ENCODE measurements around the gene FYCO1.

FYCO1 gene

GRCh38 chr3:45946307-45946706, 49.3 kb downstream of the FYCO1 start:
- TF ChIP-seq ZFX (IDR thresholded peaks at IDR 0.05; ENCODE audit: borderline replicate concordance) (no peak), CTCF (IDR thresholded peaks at IDR 0.05) (no peak)
- H3K27ac ChIP-seq: no peak overlapping the region

- TF ChIP-seq CTCF (IDR thresholded peaks at IDR 0.05) (no peak), ZFX (IDR thresholded peaks at IDR 0.05; ENCODE audit: borderline replicate concordance) (no peak)
- no peak overlapping the region for H3K27ac ChIP-seq
Measured at GRCh38 chr3:45944830-45945620, 50.6 kb downstream of the FYCO1 start.

- TF ChIP-seq ZFX (IDR thresholded peaks at IDR 0.05; ENCODE audit: borderline replicate concordance) (no peak), CTCF (IDR thresholded peaks at IDR 0.05) (no peak)
Measured at GRCh38 chr3:45943207-45943846, 52.3 kb downstream of the FYCO1 start, which contains the start of gene CXCR6. CXCR6 (plus strand) TSS chr3:45943464; CDS start chr3:45946482, 3,018 bp downstream.

GRCh38 chr3:45942051-45942825, 53.4 kb downstream of the FYCO1 start:
- H3K27ac ChIP-seq: no peak overlapping the region
- no peak for TF ChIP-seq ZFX (IDR thresholded peaks at IDR 0.05; ENCODE audit: borderline replicate concordance)

More at GRCh38 chr3:45943207-45943846, 52.3 kb downstream of the FYCO1 start, which contains the start of gene CXCR6:
- H3K27ac ChIP-seq: no peak within 1 kb of the TSS

- H3K27ac ChIP-seq: no peak overlapping the region
- no peak for TF ChIP-seq ZFX (IDR thresholded peaks at IDR 0.05; ENCODE audit: borderline replicate concordance)
- TF ChIP-seq CTCF (IDR thresholded peaks at IDR 0.05): no peak
Measured at GRCh38 chr3:45940781-45941365, 54.8 kb downstream of the FYCO1 start.

GRCh38 chr3:45940004-45940780, 55.4 kb downstream of the FYCO1 start:
- H3K27ac ChIP-seq: no peak overlapping the region
- TF ChIP-seq ZFX (IDR thresholded peaks at IDR 0.05; ENCODE audit: borderline replicate concordance) (no peak), CTCF (IDR thresholded peaks at IDR 0.05) (no peak)

Data from 22Rv1 (cell line).